K562 (cell line): ENCODE results near the gene SLC25A10. TPM values are rescaled to one million over a fixed set of nuclear protein-coding genes. Genes with fewer than 3 reads are reported as not detected.

Source experiments
- BACH1 ChIP-seq: fragments of 200-800 bp; sonication (Bioruptor generic); IDR thresholded peaks from 2 replicates; pipeline ENCODE4 v1.6.1; 2016; ENCODE audit warnings: missing genetic modification characterization, missing compliant biosample characterization
- C11orf30 ChIP-seq: fragments of 450-650 bp; IDR thresholded peaks from 2 replicates; pipeline ENCODE4 v1.6.1; 2016; ENCODE audit warnings: low read depth, mild to moderate bottlenecking
- CEBPZ ChIP-seq: fragments of 150-350 bp; IDR thresholded peaks from 2 replicates; pipeline ENCODE4 v1.6.1; 2014; ENCODE audit warnings: low read depth, mild to moderate bottlenecking, low read length, borderline replicate concordance
- ELF4 ChIP-seq: fragments of 450-650 bp; formaldehyde crosslinking; IDR thresholded peaks from 2 replicates; pipeline ENCODE4 v1.4.0; 2022; ENCODE audit warnings: missing genetic modification characterization
- ETV5 ChIP-seq: sonication (generic); formaldehyde crosslinking; IDR thresholded peaks from 2 replicates; pipeline ENCODE4 v1.4.0; 2020; ENCODE audit warnings: low read depth, mild to moderate bottlenecking, missing genetic modification reagents
- GABPB1 ChIP-seq: sonication (generic); formaldehyde crosslinking; IDR thresholded peaks from 2 replicates; pipeline ENCODE4 v1.8.0; 2022; ENCODE audit warnings: mild to moderate bottlenecking, missing genetic modification reagents
- GTF2E2 ChIP-seq: fragments of 200-800 bp; sonication (Bioruptor generic); IDR thresholded peaks from 2 replicates; pipeline ENCODE4 v1.6.1; 2016; ENCODE audit warnings: missing genetic modification characterization, missing compliant biosample characterization
- MLLT1 ChIP-seq, 2 experiments: fragments of 450-650 bp; IDR thresholded peaks; 2 replicates each; pipeline ENCODE4 v1.6.1; 2016
- MYC ChIP-seq, 2 experiments: fragments of 250-450 bp in 1 of 2; sonication (Bioruptor Pico) in 1 of 2; IDR thresholded peaks; 2 replicates each; pipeline versions ENCODE4 v1.5.1 to v1.6.1; 2012 to 2021; ENCODE audit warnings: low read depth in 2 of 2, borderline replicate concordance in 1 of 2, improper control_type of control experiment in 1 of 2, low read length in 1 of 2, mild to moderate bottlenecking in 1 of 2, moderate library complexity in 1 of 2
- NFYB ChIP-seq: IDR thresholded peaks from 2 replicates; pipeline ENCODE4 v1.6.1; 2011; ENCODE audit warnings: mild to moderate bottlenecking, moderate library complexity; ENCODE audit not compliant: insufficient read length; ENCODE audit errors: extremely low read depth
- NONO ChIP-seq, 2 experiments: fragments of 200-400 bp in 1 of 2; fragments of 450-650 bp in 1 of 2; formaldehyde crosslinking in 1 of 2; IDR thresholded peaks; 2 replicates each; pipeline ENCODE4 v1.6.1; 2017; ENCODE audit warnings: low read depth in 2 of 2, mild to moderate bottlenecking in 2 of 2, moderate library complexity in 2 of 2, low read length in 1 of 2
- NR2C1 ChIP-seq, 2 experiments: fragments of 450-650 bp; IDR thresholded peaks; 2 replicates each; pipeline ENCODE4 v1.6.1; 2017; ENCODE audit warnings: mild to moderate bottlenecking in 2 of 2, antibody characterized with exemption in 1 of 2, inconsistent platforms in 1 of 2, missing compliant biosample characterization in 1 of 2, missing genetic modification characterization in 1 of 2
- PRDM10 ChIP-seq: fragments of 450-650 bp; IDR thresholded peaks from 2 replicates; pipeline ENCODE4 v1.6.1; 2018; ENCODE audit not compliant: partially characterized antibody
- SIRT6 ChIP-seq: IDR thresholded peaks from one replicate; pipeline ENCODE4 v1.6.1; 2012; ENCODE audit warnings: low read depth, mild to moderate bottlenecking, control low read depth, inconsistent platforms, low read length, moderate library complexity
- TEAD1 ChIP-seq, 2 experiments: fragments of 450-650 bp in 1 of 2; sonication (generic) in 1 of 2; formaldehyde crosslinking; IDR thresholded peaks; 2 replicates each; pipeline versions ENCODE4 v1.4.0 to v1.8.0; 2020 to 2022; ENCODE audit warnings: mild to moderate bottlenecking in 2 of 2, missing genetic modification reagents in 1 of 2
- ZFPM2 ChIP-seq: fragments of 250-450 bp; sonication (Bioruptor Pico); IDR thresholded peaks from 2 replicates; pipeline ENCODE4 v1.5.1; 2022; ENCODE audit warnings: mild to moderate bottlenecking
- ZNF431 ChIP-seq: sonication (generic); formaldehyde crosslinking; IDR thresholded peaks from 2 replicates; pipeline ENCODE4 v1.8.0; 2022; ENCODE audit warnings: mild to moderate bottlenecking, missing genetic modification reagents
- polyA plus RNA-seq, 8 experiments: library from polyadenylated mRNA; depleted of rRNA in 4 of 8; stranded (reverse) in 5 of 8; unstranded in 3 of 8; fragments of >200 nt; fragmentation: Nextera tagmentation in 2 of 8; fragmentation: Illumina TruSeq in 1 of 8; extraction: Ambion mirVana in 2 of 8; extraction: Trizol in 1 of 8; gene quantifications; 2 replicates each; pipeline versions ENCODE4 v1.2.1 to v1.2.3, GENCODE V29; 2011 to 2014; ENCODE audit warnings: inconsistent platforms in 1 of 8, missing spikeins in 1 of 8
- total RNA-seq, 7 experiments: library from RNA; depleted of rRNA in 6 of 7; stranded (reverse); fragments of >200 nt in 6 of 7; fragmentation: Illumina TruSeq in 2 of 7; extraction: Trizol in 2 of 7; gene quantifications; 2 replicates each; pipeline versions ENCODE4 v1.2.1 to v1.2.3, GENCODE V29; 2011 to 2021; ENCODE audit warnings: low replicate concordance in 1 of 7

SLC25A10 gene
- total and polyA plus RNA-seq, 9 of the 15 experiments (the other 6 are each of a cell fraction or from before 2014, with no cell fraction given), result 0.10 to 85.6 (median 34.3) TPM

- peak; percentile 62 for TF ChIP-seq NR2C1 (IDR thresholded peaks at IDR 0.05)
- peak; percentile 66 for TF ChIP-seq NR2C1 (tag; IDR thresholded peaks at IDR 0.05)
- TF ChIP-seq C11orf30, result peak; percentile 83
- TF ChIP-seq MLLT1 (IDR thresholded peaks at IDR 0.05), result 0 out of 4 replicates have a peak, but pooled peaks of 1 of the 2 experiments have one; percentile 6
- peak; percentile 81; the same call in 1 of the 2 replicates for TF ChIP-seq MYC (IDR thresholded peaks at IDR 0.05; ENCODE audit: low read depth, low read length)
- TF ChIP-seq MYC (CRISPR knock-in tag; IDR thresholded peaks at IDR 0.05; ENCODE audit: borderline replicate concordance, low read depth), result no peak
- TF ChIP-seq TEAD1 (CRISPR knock-in tag; IDR thresholded peaks at IDR 0.05), result peak in 1 of 2 experiments; percentile 38; a peak in 1 of 4 replicates
- TF ChIP-seq ZNF431 (CRISPR knock-in tag), result no peak
- peak; percentile 49; the same call in 1 of the 2 replicates for TF ChIP-seq CEBPZ
- peak; percentile 15 for TF ChIP-seq PRDM10
- TF ChIP-seq ZFPM2, result no peak
- TF ChIP-seq ELF4 (CRISPR knock-in tag), result peak; percentile 99
- peak; percentile 11; the same call in 1 of the 2 replicates for TF ChIP-seq ETV5
- peak; percentile 98 for TF ChIP-seq GABPB1
- 0 out of 4 replicates have a peak, but pooled peaks of 1 of the 2 experiments have one; percentile 38 for TF ChIP-seq NONO (IDR thresholded peaks at IDR 0.05; ENCODE audit: low read depth in 2 of 2, low read length in 1 of 2)
- TF ChIP-seq GTF2E2 (tag), result peak; percentile 86; the same call in 1 of the 2 replicates
- no peak for TF ChIP-seq SIRT6
- TF ChIP-seq BACH1 (tag), result no peak
- TF ChIP-seq NFYB, result peak; percentile 88
Observed at GRCh38 chr17:81666342-81667191, 45.5 kb upstream of the SLC25A10 start, which contains the start of the genes CCDC137 and OXLD1 (continued).
